ENCODE results near the gene SMC5.
A peak's percentile ranks its signal among the peaks of the same experiment; 100 is the strongest.

SMC5 gene

DNA sequence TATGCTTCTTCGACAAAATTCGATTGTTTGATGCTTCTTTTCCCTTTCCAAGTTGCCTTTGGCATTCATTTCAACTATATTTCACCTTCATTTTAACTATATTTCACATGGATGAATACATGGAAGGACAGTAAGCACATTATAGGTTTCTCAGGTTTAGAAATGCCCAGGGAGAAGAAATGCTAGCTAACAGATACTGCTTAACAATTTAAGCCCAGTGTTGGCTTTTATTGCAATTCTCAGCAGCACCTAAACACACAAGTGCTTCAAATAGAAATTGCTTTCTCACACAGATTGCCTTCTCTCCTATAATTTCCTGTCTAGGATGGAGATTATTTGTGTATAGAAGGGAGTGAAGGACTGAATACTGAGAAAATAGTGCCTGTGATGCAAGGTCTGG is 30.2 kb upstream of the SMC5 start:
- no peak overlapping the region for H3K4me2 ChIP-seq (ENCODE audit: low read depth, low read length, poor library complexity, severe bottlenecking)
- no peaks in the 10 kb centered on the region for H3K36me3 ChIP-seq (ENCODE audit: insufficient read depth, low read length)
- no peaks in the 10 kb centered on the region for H3K79me2 ChIP-seq (ENCODE audit: insufficient read depth, low read length)
- no peak overlapping the region for H2AFZ ChIP-seq (ENCODE audit: low read length)
- no peaks in the 10 kb centered on the region for H3K4me1 ChIP-seq (ENCODE audit: insufficient read depth, low read length, poor library complexity, severe bottlenecking)
- H4K20me1 ChIP-seq (ENCODE audit: insufficient read depth, low read length, poor library complexity, severe bottlenecking) = no peaks in the 10 kb centered on the region
- H3F3A ChIP-seq (ENCODE audit: low read depth) = no peaks in the 10 kb centered on the region
- no peaks in the 10 kb centered on the region for H3K9me3 ChIP-seq (ENCODE audit: insufficient read depth, low read depth, low read length)
- H3K27me3 ChIP-seq (ENCODE audit: insufficient read depth, low read length, poor library complexity, severe bottlenecking) = no peaks in the 10 kb centered on the region
- no peak overlapping the region for H3K9ac ChIP-seq (ENCODE audit: low read depth, low read length, poor library complexity, severe bottlenecking)
- H3K9me2 ChIP-seq (replicated peaks; ENCODE audit: low read depth, low read length) = no peaks in the 10 kb centered on the region
- H3K4me3 ChIP-seq (ENCODE audit: low read length, poor library complexity, severe bottlenecking) = no peak overlapping the region
- no peak for TF ChIP-seq EZH2phosphoT487 (IDR thresholded peaks at IDR 0.05; ENCODE audit: borderline replicate concordance)
- TF ChIP-seq, protein P1, sequence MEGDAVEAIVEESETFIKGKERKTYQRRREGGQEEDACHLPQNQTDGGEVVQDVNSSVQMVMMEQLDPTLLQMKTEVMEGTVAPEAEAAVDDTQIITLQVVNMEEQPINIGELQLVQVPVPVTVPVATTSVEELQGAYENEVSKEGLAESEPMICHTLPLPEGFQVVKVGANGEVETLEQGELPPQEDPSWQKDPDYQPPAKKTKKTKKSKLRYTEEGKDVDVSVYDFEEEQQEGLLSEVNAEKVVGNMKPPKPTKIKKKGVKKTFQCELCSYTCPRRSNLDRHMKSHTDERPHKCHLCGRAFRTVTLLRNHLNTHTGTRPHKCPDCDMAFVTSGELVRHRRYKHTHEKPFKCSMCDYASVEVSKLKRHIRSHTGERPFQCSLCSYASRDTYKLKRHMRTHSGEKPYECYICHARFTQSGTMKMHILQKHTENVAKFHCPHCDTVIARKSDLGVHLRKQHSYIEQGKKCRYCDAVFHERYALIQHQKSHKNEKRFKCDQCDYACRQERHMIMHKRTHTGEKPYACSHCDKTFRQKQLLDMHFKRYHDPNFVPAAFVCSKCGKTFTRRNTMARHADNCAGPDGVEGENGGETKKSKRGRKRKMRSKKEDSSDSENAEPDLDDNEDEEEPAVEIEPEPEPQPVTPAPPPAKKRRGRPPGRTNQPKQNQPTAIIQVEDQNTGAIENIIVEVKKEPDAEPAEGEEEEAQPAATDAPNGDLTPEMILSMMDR (conservative IDR thresholded peaks at IDR 0.05; ENCODE audit: low read length) = no peak

- H4K20me1 ChIP-seq (ENCODE audit: insufficient read depth, low read length, poor library complexity, severe bottlenecking) = no peaks in the 10 kb centered on the region
- no peak overlapping the region for H3K4me3 ChIP-seq (ENCODE audit: low read length, poor library complexity, severe bottlenecking)
- no peak overlapping the region for H2AFZ ChIP-seq (ENCODE audit: low read length)
- H3K4me2 ChIP-seq (ENCODE audit: low read depth, low read length, poor library complexity, severe bottlenecking) = no peak overlapping the region
- no peaks in the 10 kb centered on the region for H3K27me3 ChIP-seq (ENCODE audit: insufficient read depth, low read length, poor library complexity, severe bottlenecking)
- H3K9me3 ChIP-seq (ENCODE audit: insufficient read depth, low read depth, low read length) = no peaks in the 10 kb centered on the region
- no peaks in the 10 kb centered on the region for H3F3A ChIP-seq (ENCODE audit: low read depth)
- TF ChIP-seq, protein P1 (conservative IDR thresholded peaks at IDR 0.05; ENCODE audit: low read length) = no peak
- no peak for TF ChIP-seq EZH2phosphoT487 (IDR thresholded peaks at IDR 0.05; ENCODE audit: borderline replicate concordance)
- no peaks in the 10 kb centered on the region for H3K36me3 ChIP-seq (ENCODE audit: insufficient read depth, low read length)
- no peaks in the 10 kb centered on the region for H3K4me1 ChIP-seq (ENCODE audit: insufficient read depth, low read length, poor library complexity, severe bottlenecking)
- H3K9ac ChIP-seq (ENCODE audit: low read depth, low read length, poor library complexity, severe bottlenecking) = no peak overlapping the region
- H3K9me2 ChIP-seq (replicated peaks; ENCODE audit: low read depth, low read length) = no peaks in the 10 kb centered on the region
- no peaks in the 10 kb centered on the region for H3K79me2 ChIP-seq (ENCODE audit: insufficient read depth, low read length)
Measured at GRCh38 chr9:70229026-70229425, 29.8 kb upstream of the SMC5 start.

DNA sequence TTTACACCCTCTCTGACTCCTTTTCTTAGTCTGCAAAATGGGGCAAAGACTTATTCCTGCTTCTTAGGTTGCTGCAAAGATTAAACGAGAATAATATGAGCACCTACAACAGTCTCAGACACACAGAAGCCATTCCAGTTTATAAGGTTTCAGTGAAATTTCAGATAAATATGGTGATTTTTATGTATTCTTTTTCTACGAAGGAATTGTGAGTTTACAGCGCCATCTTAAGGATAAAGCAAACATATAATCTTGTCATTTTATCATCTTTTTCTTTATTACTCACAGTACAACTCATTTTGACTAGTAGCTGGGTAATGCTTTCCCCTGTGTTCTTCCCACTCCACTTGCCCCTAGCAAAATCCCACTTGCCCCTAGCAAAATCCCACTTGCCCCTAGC is 29.2 kb upstream of the SMC5 start:
- H3K4me2 ChIP-seq (ENCODE audit: low read depth, low read length, poor library complexity, severe bottlenecking) = no peak overlapping the region
- no peak for TF ChIP-seq EZH2phosphoT487 (IDR thresholded peaks at IDR 0.05; ENCODE audit: borderline replicate concordance)
- TF ChIP-seq, protein P1 (conservative IDR thresholded peaks at IDR 0.05; ENCODE audit: low read length) = peak; percentile 59
- no peaks in the 10 kb centered on the region for H3K36me3 ChIP-seq (ENCODE audit: insufficient read depth, low read length)
- H3K4me1 ChIP-seq (ENCODE audit: insufficient read depth, low read length, poor library complexity, severe bottlenecking) = no peaks in the 10 kb centered on the region
- no peak overlapping the region for H3K9ac ChIP-seq (ENCODE audit: low read depth, low read length, poor library complexity, severe bottlenecking)
- no peaks in the 10 kb centered on the region for H3F3A ChIP-seq (ENCODE audit: low read depth)
- no peak overlapping the region for H2AFZ ChIP-seq (ENCODE audit: low read length)
- no peaks in the 10 kb centered on the region for H3K9me3 ChIP-seq (ENCODE audit: insufficient read depth, low read depth, low read length)
- H3K9me2 ChIP-seq (replicated peaks; ENCODE audit: low read depth, low read length) = no peaks in the 10 kb centered on the region
- H3K4me3 ChIP-seq (ENCODE audit: low read length, poor library complexity, severe bottlenecking) = no peak overlapping the region
- H3K27me3 ChIP-seq (ENCODE audit: insufficient read depth, low read length, poor library complexity, severe bottlenecking) = no peaks in the 10 kb centered on the region
- H3K79me2 ChIP-seq (ENCODE audit: insufficient read depth, low read length) = no peaks in the 10 kb centered on the region
- H4K20me1 ChIP-seq (ENCODE audit: insufficient read depth, low read length, poor library complexity, severe bottlenecking) = no peaks in the 10 kb centered on the region

Measured in Loucy (cell line).